HG03342 (cell line): Measurements from ENCODE around the gene TNRC6C.
"Not testable (repeated sequence)": the region's sequence is repeated elsewhere in the genome, so short reads cannot be mapped to it uniquely, and the experiment has no call there.

Experiments used
- ATAC-seq: cut with Tn5 transposase; IDR thresholded peaks from one replicate; pipeline ENCODE4 v1.9.1; 2021; ENCODE audit warnings: mild to moderate bottlenecking, moderate library complexity; ENCODE audit not compliant: unreplicated experiment

The TNRC6C gene

GRCh38 chr17:77961741-77962140, 3.2 kb downstream of the TNRC6C start:
- no peak for ATAC-seq

- no peak for ATAC-seq
These were observed 3.8 kb downstream of the TNRC6C start for GRCh38 chr17:77962348-77962747.

GRCh38 chr17:77963441-77963840, 4.9 kb downstream of the TNRC6C start:
- ATAC-seq, result no peak

- ATAC-seq, result no peak
These were observed 6.8 kb downstream of the TNRC6C start for GRCh38 chr17:77965352-77965751.

GRCh38 chr17:77966476-77966875, 8.0 kb downstream of the TNRC6C start:
- ATAC-seq, result no peak

GRCh38 chr17:77968788-77969187, 10.3 kb downstream of the TNRC6C start:
- no peak for ATAC-seq

GRCh38 chr17:77972271-77972670, 13.8 kb downstream of the TNRC6C start:
- not testable (repeated sequence) for ATAC-seq

- ATAC-seq, result no peak
These were observed 15.4 kb downstream of the TNRC6C start for GRCh38 chr17:77973953-77974352.

- ATAC-seq, result no peak
These were observed 15.9 kb downstream of the TNRC6C start for GRCh38 chr17:77974396-77974795.

- not testable (repeated sequence) for ATAC-seq
These were observed 23.9 kb downstream of the TNRC6C start for GRCh38 chr17:77982430-77982829.

- no peak for ATAC-seq
These were observed 31.8 kb downstream of the TNRC6C start for GRCh38 chr17:77990301-77990700.

- ATAC-seq, result not testable (repeated sequence)
These were observed 35.2 kb downstream of the TNRC6C start for GRCh38 chr17:77993735-77994134.

- ATAC-seq, result no peak
These were observed 36.8 kb downstream of the TNRC6C start for GRCh38 chr17:77995146-77995852.

GRCh38 chr17:77996256-77996655, 37.8 kb downstream of the TNRC6C start:
- no peak for ATAC-seq

- no peak for ATAC-seq
These were observed 41.1 kb downstream of the TNRC6C start for GRCh38 chr17:77999413-78000173.

- ATAC-seq, result no peak
These were observed 41.8 kb downstream of the TNRC6C start for GRCh38 chr17:78000341-78000740.

GRCh38 chr17:78001182-78001581, 42.7 kb downstream of the TNRC6C start:
- no peak for ATAC-seq

- ATAC-seq, result no peak
These were observed 43.1 kb downstream of the TNRC6C start for GRCh38 chr17:78001612-78002011.

GRCh38 chr17:78002166-78002565, 43.7 kb downstream of the TNRC6C start:
- no peak for ATAC-seq

GRCh38 chr17:78005452-78006171, 47.1 kb downstream of the TNRC6C start:
- ATAC-seq, result no peak

GRCh38 chr17:78006338-78006737, 47.8 kb downstream of the TNRC6C start:
- no peak for ATAC-seq

GRCh38 chr17:78007647-78008046, 49.1 kb downstream of the TNRC6C start:
- no peak for ATAC-seq
